ENCODE data around the gene ZNF695. TPM values are rescaled to one million over a fixed set of nuclear protein-coding genes. Genes with fewer than 3 reads are reported as not detected.

Gene ZNF695
- total RNA-seq = under 1 TPM; 0.09 to 0.74 TPM

GRCh38 chr1:247007511-247008405 is at the start of gene ZNF695:
Gene ZNF695 (minus strand): TSS chr1:247008057. CDS start chr1:247007908, 149 bp downstream.
- no peaks in the 10 kb centered on the region for H3K27me3 ChIP-seq (replicated peaks; ENCODE audit: insufficient read depth)
- peak within 1 kb of the TSS; percentile 37 to 50 for H3K4me3 ChIP-seq
- WGBS = under 1% methylated on average over 58 of the region's 58 CpGs
- H3K4me1 ChIP-seq (replicated peaks) = no peaks in the 10 kb centered on the region
- intact Hi-C loops (cut with DNase I) = no loop called here
- TF ChIP-seq CTCF (IDR thresholded peaks at IDR 0.05) (peak in 1 of 4 experiments; percentile 5), POLR2AphosphoS5 (IDR thresholded peaks at IDR 0.05) (peak; percentile 80), POLR2A (IDR thresholded peaks at IDR 0.05) (no peak)
- no peak within 1 kb of the TSS for H3K27ac ChIP-seq
- no peaks in the 10 kb centered on the region for H3K9me3 ChIP-seq
- H3K36me3 ChIP-seq = no peaks in the 10 kb centered on the region
- peak; percentile 86 for DNase-seq (ENCODE audit: low spot score)

GRCh38 chr1:247056071-247056470 is 48.2 kb upstream of the ZNF695 start:
- no peak for DNase-seq (ENCODE audit: low spot score)
- Histone ChIP-seq H3K27me3 (replicated peaks; ENCODE audit: insufficient read depth) (no peaks in the 10 kb centered on the region), H3K4me1 (replicated peaks) (no peaks in the 10 kb centered on the region), H3K27ac (no peak overlapping the region), H3K36me3 (no peaks in the 10 kb centered on the region), H3K9me3 (no peaks in the 10 kb centered on the region), H3K4me3 (no peak overlapping the region)
- intact Hi-C loops (cut with DNase I) = no loop called here
- 71% methylated on average over 2 of the region's 2 CpGs for WGBS
- no peak for TF ChIP-seq POLR2A (IDR thresholded peaks at IDR 0.05)
- TF ChIP-seq CTCF (IDR thresholded peaks at IDR 0.05) = no peak
- TF ChIP-seq POLR2AphosphoS5 (IDR thresholded peaks at IDR 0.05) = no peak

GRCh38 chr1:247054992-247055415 is 47.1 kb upstream of the ZNF695 start:
- no peak for DNase-seq (ENCODE audit: low spot score)
- no peaks in the 10 kb centered on the region for H3K4me1 ChIP-seq (replicated peaks)
- no peak for TF ChIP-seq CTCF (IDR thresholded peaks at IDR 0.05)
- TF ChIP-seq POLR2AphosphoS5 (IDR thresholded peaks at IDR 0.05) = no peak
- no peak for TF ChIP-seq POLR2A (IDR thresholded peaks at IDR 0.05)
- intact Hi-C loops (cut with DNase I) = no loop called here
- no peak overlapping the region for H3K4me3 ChIP-seq
- no peaks in the 10 kb centered on the region for H3K36me3 ChIP-seq
- H3K9me3 ChIP-seq = no peaks in the 10 kb centered on the region
- WGBS = 53% methylated on average over 2 of the region's 2 CpGs
- H3K27ac ChIP-seq = no peak overlapping the region
- no peaks in the 10 kb centered on the region for H3K27me3 ChIP-seq (replicated peaks; ENCODE audit: insufficient read depth)

- Histone ChIP-seq H3K9me3 (no peaks in the 10 kb centered on the region), H3K36me3 (no peaks in the 10 kb centered on the region), H3K27ac (no peak overlapping the region), H3K27me3 (replicated peaks; ENCODE audit: insufficient read depth) (no peaks in the 10 kb centered on the region), H3K4me3 (no peak overlapping the region), H3K4me1 (replicated peaks) (no peaks in the 10 kb centered on the region)
- intact Hi-C loops (cut with DNase I) = no loop called here
- TF ChIP-seq POLR2AphosphoS5 (IDR thresholded peaks at IDR 0.05) = no peak
- TF ChIP-seq CTCF (IDR thresholded peaks at IDR 0.05) = no peak
- TF ChIP-seq POLR2A (IDR thresholded peaks at IDR 0.05) = no peak
- 98% methylated on average over 2 of the region's 2 CpGs for WGBS
- no peak for DNase-seq (ENCODE audit: low spot score)
Observed at GRCh38 chr1:247047702-247048101, 39.8 kb upstream of the ZNF695 start.

- no peaks in the 10 kb centered on the region for H3K36me3 ChIP-seq
- 86% methylated on average over 2 of the region's 2 CpGs for WGBS
- H3K27me3 ChIP-seq (replicated peaks; ENCODE audit: insufficient read depth) = no peaks in the 10 kb centered on the region
- no peak overlapping the region for H3K27ac ChIP-seq
- DNase-seq (ENCODE audit: low spot score) = no peak
- TF ChIP-seq CTCF (IDR thresholded peaks at IDR 0.05) = no peak
- no peak for TF ChIP-seq POLR2A (IDR thresholded peaks at IDR 0.05)
- TF ChIP-seq POLR2AphosphoS5 (IDR thresholded peaks at IDR 0.05) = no peak
- no peaks in the 10 kb centered on the region for H3K9me3 ChIP-seq
- no peak overlapping the region for H3K4me3 ChIP-seq
- intact Hi-C loops (cut with DNase I) = no loop called here
- H3K4me1 ChIP-seq (replicated peaks) = no peaks in the 10 kb centered on the region
Observed at GRCh38 chr1:247047260-247047659, 39.4 kb upstream of the ZNF695 start.

All from prostate gland (tissue), 2 donors.